Hippocampal formation (tissue), 2 donors: ENCODE data around the gene JCHAIN.
"Not testable (repeated sequence)": the region's sequence is repeated elsewhere in the genome, so short reads cannot be mapped to it uniquely, and the experiment has no call there.

ENCODE experiments used
- DNase-seq, 2 donors: peaks; one replicate each; lab custom pipeline; 2025; lab: John Stamatoyannopoulos, UW

The JCHAIN gene

GRCh38 chr4:70666369-70666768, at the start of gene JCHAIN:
Gene JCHAIN (minus strand): TSS chr4:70666508. CDS start chr4:70666490, 18 bp downstream.
- DNase-seq = no peak

- DNase-seq = no peak
Measured at GRCh38 chr4:70715097-70715496, 48.8 kb upstream of the JCHAIN start.

- no peak for DNase-seq
Measured at GRCh38 chr4:70714079-70714887, 48.0 kb upstream of the JCHAIN start.

- DNase-seq = no peak
Measured at GRCh38 chr4:70713453-70714078, 47.3 kb upstream of the JCHAIN start.

GRCh38 chr4:70712604-70713452, 46.5 kb upstream of the JCHAIN start:
- no peak for DNase-seq

- DNase-seq = no peak
Measured at GRCh38 chr4:70712150-70712549, 45.8 kb upstream of the JCHAIN start.

GRCh38 chr4:70711599-70711998, 45.3 kb upstream of the JCHAIN start:
- DNase-seq = no peak

- no peak for DNase-seq
Measured at GRCh38 chr4:70709611-70710205, 43.4 kb upstream of the JCHAIN start.

- no peak for DNase-seq
Measured at GRCh38 chr4:70706516-70706915, 40.2 kb upstream of the JCHAIN start.

- DNase-seq = no peak
Measured at GRCh38 chr4:70706044-70706461, 39.7 kb upstream of the JCHAIN start.

GRCh38 chr4:70705183-70706043, 39.1 kb upstream of the JCHAIN start:
- DNase-seq = peak; percentile 55 to 75

- no peak for DNase-seq
Measured at GRCh38 chr4:70704931-70705182, 38.5 kb upstream of the JCHAIN start.

- DNase-seq = peak; percentile 52 to 72
Measured at GRCh38 chr4:70704215-70704930, 38.1 kb upstream of the JCHAIN start.

- peak; percentile 17 to 54 for DNase-seq
Measured at GRCh38 chr4:70703619-70704214, 37.4 kb upstream of the JCHAIN start.

GRCh38 chr4:70702592-70702991, 36.3 kb upstream of the JCHAIN start:
- DNase-seq = not testable (repeated sequence)

GRCh38 chr4:70701271-70701670, 35.0 kb upstream of the JCHAIN start:
- no peak for DNase-seq

- DNase-seq = no peak
Measured at GRCh38 chr4:70700712-70701111, 34.4 kb upstream of the JCHAIN start.

GRCh38 chr4:70698435-70698834, 32.1 kb upstream of the JCHAIN start:
- DNase-seq = not testable (repeated sequence)

GRCh38 chr4:70694633-70695032, 28.3 kb upstream of the JCHAIN start:
- DNase-seq = not testable (repeated sequence)

- no peak for DNase-seq
Measured at GRCh38 chr4:70691661-70692060, 25.4 kb upstream of the JCHAIN start.
